ENCODE data around the gene HNRNPCL4. TPM values are rescaled to one million over a fixed set of nuclear protein-coding genes. Genes with fewer than 3 reads are reported as not detected.
"Not testable (repeated sequence)": the region's sequence is repeated elsewhere in the genome, so short reads cannot be mapped to it uniquely, and the experiment has no call there.

HNRNPCL4 gene
- not detected for total RNA-seq

DNA sequence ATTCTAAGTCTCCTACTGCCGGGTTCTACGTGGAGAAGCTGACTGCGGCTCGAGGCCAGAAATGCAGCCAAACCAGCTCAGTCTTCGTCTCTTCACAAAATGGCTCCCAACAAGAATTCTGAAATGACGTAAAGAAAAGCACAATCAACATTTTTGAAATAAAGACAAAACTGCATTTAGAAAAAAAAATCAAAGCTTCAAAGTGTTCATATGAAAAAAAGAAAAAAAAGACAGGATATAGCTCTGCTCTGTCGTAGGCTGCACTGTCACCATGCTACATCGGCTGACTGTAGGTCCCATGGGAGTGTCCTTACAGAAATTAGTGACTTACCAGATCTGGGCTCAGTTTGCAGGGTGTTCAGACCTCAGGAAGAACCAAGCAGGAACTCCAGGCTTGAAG lies at the start of gene HNRNPCL4:
Gene HNRNPCL4 (minus strand): TSS at position 101 of the 400 bp plus-strand sequence. CDS start 164 bp downstream, outside the sequence.
- DNase-seq (ENCODE audit: low spot score in 2 of 2); FAIRE-seq: not testable (repeated sequence)

DNA sequence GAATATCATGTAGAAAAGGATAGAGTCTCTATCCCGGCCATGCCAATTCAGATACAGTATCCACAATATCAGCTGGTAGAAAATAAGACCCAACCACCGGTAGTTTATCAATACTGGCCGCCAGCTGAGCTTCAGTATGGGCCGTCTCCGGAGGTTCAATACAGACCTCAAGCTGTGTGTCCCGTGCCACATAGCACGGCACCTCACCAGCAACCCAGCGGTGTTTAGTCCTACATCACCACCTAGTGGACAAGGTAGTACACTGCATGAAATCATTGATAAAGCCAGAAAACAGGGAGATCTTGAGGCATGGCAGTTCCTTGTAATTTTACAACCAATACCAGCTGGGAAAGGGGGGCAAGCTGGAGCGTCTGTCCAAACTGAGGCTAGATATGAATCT lies 43.3 kb upstream of the HNRNPCL4 start:
- not testable (repeated sequence) for FAIRE-seq; DNase-seq (ENCODE audit: low spot score in 2 of 2)

DNA sequence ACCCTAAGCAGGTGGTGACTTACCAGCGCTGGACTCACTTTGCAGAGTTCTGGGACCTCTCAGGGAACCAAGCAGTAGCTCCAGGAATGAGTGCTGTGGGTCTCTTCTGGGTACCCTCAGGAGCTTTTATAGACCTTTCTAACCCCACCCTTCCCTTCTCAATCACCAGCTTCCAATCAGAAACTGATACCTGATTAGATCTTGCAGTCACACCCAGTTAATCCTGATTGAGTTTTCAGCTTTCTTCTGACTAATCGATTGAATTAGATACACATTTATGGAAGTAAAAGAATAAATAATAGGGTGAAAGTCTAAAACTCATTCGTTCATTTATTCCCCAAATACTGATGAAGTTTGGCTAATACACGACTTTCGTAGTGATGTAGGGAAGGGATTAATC lies 35.9 kb upstream of the HNRNPCL4 start, which contains the start of gene PRAMEF13:
Gene PRAMEF13 (minus strand): TSS at position 101 of the 400 bp plus-strand sequence. CDS start 1,820 bp downstream, outside the sequence.
- FAIRE-seq; DNase-seq (ENCODE audit: low spot score in 2 of 2): not testable (repeated sequence)

DNA sequence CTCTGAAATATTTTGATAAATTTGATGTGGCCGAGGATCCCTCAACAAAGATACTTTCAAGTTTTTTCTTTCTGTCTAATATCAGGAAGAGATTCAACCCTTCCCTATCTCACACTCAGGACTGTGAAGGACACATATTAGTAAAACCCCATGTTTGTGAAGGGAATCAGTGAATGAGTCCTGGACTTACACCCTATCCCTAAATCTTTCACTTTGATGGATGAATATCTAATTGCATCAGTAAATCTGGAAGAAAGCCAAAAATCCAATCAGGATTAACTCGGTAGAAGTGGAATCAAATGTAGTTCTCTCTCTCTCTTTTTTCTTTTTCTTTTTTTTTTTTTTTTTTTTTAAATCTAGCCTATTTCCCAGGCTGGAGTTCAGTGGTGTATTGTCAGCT lies 6.1 kb upstream of the HNRNPCL4 start, which contains the start of gene PRAMEF9:
Gene PRAMEF9 (plus strand): TSS at position 301 of the 400 bp plus-strand sequence. CDS start 3,433 bp downstream, outside the sequence.
- not testable (repeated sequence) for FAIRE-seq; DNase-seq (ENCODE audit: low spot score in 2 of 2)

DNA sequence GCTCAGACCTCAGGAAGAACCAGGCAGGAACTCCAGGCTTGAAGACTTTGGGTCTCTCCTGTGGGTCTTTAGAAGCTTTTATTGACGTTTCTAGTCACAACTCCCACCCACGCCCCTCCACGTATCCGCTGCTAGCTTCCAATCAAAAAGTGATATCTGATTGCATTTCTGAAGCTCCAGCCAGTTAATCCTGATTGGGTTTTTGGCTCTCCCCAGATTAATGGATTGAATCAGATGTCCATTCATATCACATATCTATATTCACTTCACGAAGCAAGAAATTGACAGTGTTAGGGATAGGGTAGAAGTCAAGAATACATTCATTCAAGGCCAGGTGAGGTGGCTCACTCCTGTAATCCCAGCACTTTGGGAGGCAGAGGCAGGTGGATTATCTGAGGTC lies 9.5 kb downstream of the HNRNPCL4 start, which contains the start of gene PRAMEF26:
Gene PRAMEF26 (minus strand): TSS at position 101 of the 400 bp plus-strand sequence. CDS start 2,914 bp downstream, outside the sequence.
- DNase-seq (ENCODE audit: low spot score in 2 of 2); FAIRE-seq: not testable (repeated sequence)

DNA sequence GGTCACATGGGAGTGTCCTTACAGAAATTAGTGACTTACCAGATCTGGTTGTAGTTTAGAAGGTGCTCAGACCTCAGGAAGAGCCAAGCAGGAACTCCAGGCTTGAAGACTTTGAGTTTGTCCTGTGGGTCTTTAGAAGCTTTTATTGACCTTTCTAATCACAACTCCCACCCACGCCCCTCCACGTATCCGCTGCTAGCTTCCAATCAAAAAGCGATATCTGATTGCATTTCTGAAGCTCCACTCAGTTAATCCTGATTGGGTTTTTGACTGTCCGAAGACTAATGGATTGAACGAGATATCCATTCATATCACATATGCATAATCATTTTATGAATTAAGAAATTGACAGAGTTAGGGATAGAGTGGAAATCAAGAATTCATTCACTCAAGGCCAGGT lies 48.7 kb downstream of the HNRNPCL4 start, which contains the start of gene HNRNPCL2:
Gene HNRNPCL2 (minus strand): TSS at position 101 of the 400 bp plus-strand sequence. CDS start 454 bp downstream, outside the sequence.
- not testable (repeated sequence) for DNase-seq (ENCODE audit: low spot score in 2 of 2); FAIRE-seq

Other genes with a start within 250 kb of the HNRNPCL4 start
- not detected for gene PRAMEF7, start 249.0 kb downstream of the HNRNPCL4 start, total RNA-seq
- not detected for gene PRAMEF6, start 218.1 kb downstream of the HNRNPCL4 start, total RNA-seq
- gene PRAMEF27, start 109.1 kb downstream of the HNRNPCL4 start, total RNA-seq = not detected
- not detected for gene HNRNPCL3, start 104.9 kb downstream of the HNRNPCL4 start, total RNA-seq
- gene PRAMEF25, start 94.9 kb downstream of the HNRNPCL4 start, total RNA-seq = not detected
- not detected for gene HNRNPCL2, start 48.8 kb downstream of the HNRNPCL4 start, total RNA-seq
- not detected for gene PRAMEF26, start 9.6 kb downstream of the HNRNPCL4 start, total RNA-seq
- gene PRAMEF9, start 6.2 kb upstream of the HNRNPCL4 start, total RNA-seq = not detected
- not detected for gene PRAMEF13, start 35.8 kb upstream of the HNRNPCL4 start, total RNA-seq
- not detected for gene PRAMEF18, start 60.5 kb upstream of the HNRNPCL4 start, total RNA-seq
- not detected for gene PRAMEF5, start 88.6 kb upstream of the HNRNPCL4 start, total RNA-seq
- not detected for gene PRAMEF8, start 119.5 kb upstream of the HNRNPCL4 start, total RNA-seq
- gene PRAMEF33, start 137.9 kb upstream of the HNRNPCL4 start, total RNA-seq = not detected
- gene PRAMEF15, start 149.9 kb upstream of the HNRNPCL4 start, total RNA-seq = not detected
- not detected for gene PRAMEF14, start 181.5 kb upstream of the HNRNPCL4 start, total RNA-seq
- not detected for gene PRAMEF19, start 206.3 kb upstream of the HNRNPCL4 start, total RNA-seq
- not detected for gene PRAMEF17, start 224.0 kb upstream of the HNRNPCL4 start, total RNA-seq
- not detected for gene PRAMEF20, start 244.8 kb upstream of the HNRNPCL4 start, total RNA-seq